Muscle of arm (tissue), 12 donors: ENCODE data around the gene LIPT2. TPM values are rescaled to one million over a fixed set of nuclear protein-coding genes. Genes with fewer than 3 reads are reported as not detected.

ENCODE experiments used
- polyA plus RNA-seq, 12 donors: library from polyadenylated mRNA; unstranded; fragments of 120-200 nt; gene quantifications; one replicate each; pipeline ENCODE4 v1.2.1, GENCODE V29; 2013; ENCODE audit not compliant: insufficient read length in 12 of 12

The LIPT2 gene
- polyA plus RNA-seq, 12 donors: 2.0 to 14.8 (median 2.7) TPM; not detected in 1

Other genes with a start within 250 kb of the LIPT2 start
- gene P4HA3, start 182.1 kb downstream of the LIPT2 start, polyA plus RNA-seq: 1 to 10 TPM in 10 of 12 donors, not detected in 2; 1.3 to 3.6 (median 2.4) TPM
- gene PGM2L1, start 95.3 kb downstream of the LIPT2 start, polyA plus RNA-seq: 1 to 10 TPM in 11 of 12 donors, not detected in 1; 4.3 to 7.5 (median 6.0) TPM
- 1 to 10 TPM in 11 of 12 donors, not detected in 1; 1.9 to 8.9 (median 2.5) TPM for gene KCNE3, start 26.2 kb downstream of the LIPT2 start, polyA plus RNA-seq
- gene POLD3, start 98.9 kb upstream of the LIPT2 start, polyA plus RNA-seq: 10 to 100 TPM in 11 of 12 donors, not detected in 1; 11.5 to 28.9 (median 16.7) TPM
- gene CHRDL2, start 237.7 kb upstream of the LIPT2 start, polyA plus RNA-seq: 1 to 10 TPM in 10 of 12 donors, not detected in 2; 1.1 to 5.7 (median 3.1) TPM